Camera-type eye (tissue), 1 donor: ENCODE results near the gene STK4. TPM values are rescaled to one million over a fixed set of nuclear protein-coding genes. Genes with fewer than 3 reads are reported as not detected.

Source experiments
- total RNA-seq: library from RNA; depleted of rRNA; stranded (reverse); fragments of >200 nt; gene quantifications from one replicate; pipeline ENCODE4 v1.2.3, GENCODE V29; 2014

The STK4 gene
- total RNA-seq: 40.8 TPM

GRCh38 chr20:44966030-44966961 is at the start of gene STK4:
STK4 (plus strand) TSS chr20:44966512; CDS start chr20:44966569, 57 bp downstream.

GRCh38 chr20:44960103-44960852 is 6.0 kb upstream of the STK4 start, which contains the start of gene TOMM34:
TOMM34 (minus strand) TSS chr20:44960397; CDS start chr20:44960333, 64 bp downstream.

GRCh38 chr20:45100563-45101245 is 134.4 kb downstream of the STK4 start, which contains the start of gene KCNS1:
KCNS1 (minus strand) TSS chr20:45101127; CDS start chr20:45099236, 1,891 bp downstream.

GRCh38 chr20:45114465-45115385 is 148.4 kb downstream of the STK4 start, which contains the start of gene WFDC5:
WFDC5 (minus strand) TSS chr20:45115174; CDS start chr20:45115083, 91 bp downstream.

GRCh38 chr20:45124365-45124764 is 158.1 kb downstream of the STK4 start, which contains the start of gene WFDC12:
WFDC12 (minus strand) TSS chr20:45124465; CDS start chr20:45124447, 18 bp downstream.

Other genes starting within 250 kb of the STK4 start
- gene KCNK15, start 220.6 kb upstream of the STK4 start, total RNA-seq: 1.4 TPM
- 12.0 TPM for gene RIMS4, start 156.0 kb upstream of the STK4 start, total RNA-seq
- gene YWHAB, start 80.8 kb upstream of the STK4 start, total RNA-seq: 128 TPM
- gene PABPC1L, start 56.5 kb upstream of the STK4 start, total RNA-seq: 17.4 TPM
- 8.7 TPM for gene TOMM34, start 6.1 kb upstream of the STK4 start, total RNA-seq
- gene KCNS1, start 134.6 kb downstream of the STK4 start, total RNA-seq: 1.5 TPM
- gene WFDC5, start 148.7 kb downstream of the STK4 start, total RNA-seq: not detected
- not detected for gene WFDC12, start 158.0 kb downstream of the STK4 start, total RNA-seq
- gene PI3, start 208.4 kb downstream of the STK4 start, total RNA-seq: not detected
- gene SEMG1, start 240.5 kb downstream of the STK4 start, total RNA-seq: not detected